Ishikawa (cell line): ENCODE results near the gene ELMO1.

ENCODE experiments used
- CEBPB ChIP-seq: IDR thresholded peaks from 2 replicates; pipeline ENCODE4 v1.6.1; 2012
- CREB1 ChIP-seq: IDR thresholded peaks from 2 replicates; pipeline ENCODE4 v1.6.1; 2012; ENCODE audit warnings: low read depth
- EGR1 ChIP-seq: IDR thresholded peaks from 2 replicates; pipeline ENCODE4 v1.6.1; 2012
- EP300 ChIP-seq: IDR thresholded peaks from 2 replicates; pipeline ENCODE4 v1.6.1; 2012; ENCODE audit warnings: borderline replicate concordance
- TEAD4 ChIP-seq: IDR thresholded peaks from 2 replicates; pipeline ENCODE4 v1.6.1; 2012
- TF ChIP-seq, protein P1 (sequence below): IDR thresholded peaks from 2 replicates; pipeline ENCODE4 v1.6.1; 2012
- TF ChIP-seq, protein P2 (sequence below): IDR thresholded peaks from 2 replicates; pipeline ENCODE4 v1.6.1; 2012

DNA sequence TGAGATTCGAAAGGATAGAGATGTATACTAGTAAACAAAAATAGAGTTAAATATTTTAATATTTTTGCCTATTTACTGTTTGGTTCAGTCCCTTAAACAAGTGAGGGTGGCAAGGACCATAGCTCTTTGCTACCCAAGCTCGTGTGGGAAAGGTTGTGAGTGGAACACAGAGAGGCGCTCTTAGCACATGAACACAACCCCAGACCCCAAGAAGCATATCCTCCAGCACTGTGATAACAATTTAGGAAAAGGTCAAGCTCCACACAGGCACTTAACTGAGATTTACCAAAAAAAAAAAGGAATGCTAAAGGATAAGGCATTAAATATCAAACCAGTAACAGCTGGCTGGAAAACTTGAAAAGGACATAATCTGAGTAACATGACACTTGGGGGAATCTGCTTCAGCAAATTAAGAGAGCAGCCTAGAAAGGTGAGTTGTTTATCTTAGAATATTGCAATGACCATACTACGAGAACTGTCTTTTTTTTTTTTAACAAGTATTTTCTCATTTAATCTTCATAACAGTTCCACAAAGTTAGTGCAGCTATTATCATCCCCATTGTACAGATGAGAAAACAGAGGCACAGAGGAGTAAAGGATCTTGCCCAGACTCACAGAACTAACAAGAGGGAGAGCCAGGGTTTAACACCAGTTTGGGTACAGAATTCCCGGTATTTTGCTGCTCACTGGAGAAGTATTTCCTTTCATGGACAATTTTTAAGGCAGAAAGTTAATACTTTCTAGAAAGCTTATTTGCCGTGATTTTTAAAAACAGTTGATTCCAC is 420.9 kb downstream of the ELMO1 start:
- TF ChIP-seq TEAD4: no peak
- TF ChIP-seq EGR1: no peak
- no peak for TF ChIP-seq EP300
- TF ChIP-seq CEBPB: no peak
- TF ChIP-seq, protein P1, sequence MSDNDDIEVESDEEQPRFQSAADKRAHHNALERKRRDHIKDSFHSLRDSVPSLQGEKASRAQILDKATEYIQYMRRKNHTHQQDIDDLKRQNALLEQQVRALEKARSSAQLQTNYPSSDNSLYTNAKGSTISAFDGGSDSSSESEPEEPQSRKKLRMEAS: no peak
- no peak for TF ChIP-seq CREB1
- TF ChIP-seq, protein P2, sequence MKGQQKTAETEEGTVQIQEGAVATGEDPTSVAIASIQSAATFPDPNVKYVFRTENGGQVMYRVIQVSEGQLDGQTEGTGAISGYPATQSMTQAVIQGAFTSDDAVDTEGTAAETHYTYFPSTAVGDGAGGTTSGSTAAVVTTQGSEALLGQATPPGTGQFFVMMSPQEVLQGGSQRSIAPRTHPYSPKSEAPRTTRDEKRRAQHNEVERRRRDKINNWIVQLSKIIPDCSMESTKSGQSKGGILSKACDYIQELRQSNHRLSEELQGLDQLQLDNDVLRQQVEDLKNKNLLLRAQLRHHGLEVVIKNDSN: no peak
